Right lobe of liver (tissue), 6 donors: ENCODE results near the gene FILIP1L. TPM values are rescaled to one million over a fixed set of nuclear protein-coding genes. Genes with fewer than 3 reads are reported as not detected.

ENCODE experiments used
- ATAC-seq, 4 donors: fragments of 200-7000 bp; cut with Tn5 transposase; one replicate each; pipeline ENCODE4 v1.9.1; 2020; ENCODE audit warnings: mild to moderate bottlenecking in 4 of 4, moderate library complexity in 4 of 4
- DNase-seq, 3 donors: peaks; one replicate each; pipeline ENCODE4 v3.0.0-alpha.2; 2020
- H3K27ac ChIP-seq, 3 donors: fragments of 200-600 bp; one replicate each; pipeline ENCODE4 v1.8.0; 2022
- H3K27me3 ChIP-seq, 2 donors: fragments of 200-600 bp; one replicate each; pipeline ENCODE4 v1.8.0; 2022
- H3K36me3 ChIP-seq, 4 donors: fragments of 200-600 bp; sonication (generic) in 1 of 4; one replicate each; pipeline versions ENCODE4 v1.5.1 to v1.8.0; 2017 to 2022; ENCODE audit warnings: control low read depth in 1 of 4
- H3K4me1 ChIP-seq, 4 donors: fragments of 200-600 bp; sonication (generic) in 1 of 4; one replicate each; pipeline versions ENCODE4 v1.5.1 to v1.8.0; 2017 to 2022; ENCODE audit warnings: control low read depth in 1 of 4
- H3K4me3 ChIP-seq, 3 donors: fragments of 200-600 bp; one replicate each; pipeline ENCODE4 v1.8.0; 2022
- H3K9me3 ChIP-seq, 4 donors: fragments of 200-600 bp; sonication (generic) in 1 of 4; one replicate each; pipeline versions ENCODE4 v1.5.1 to v1.8.0; 2017 to 2022; ENCODE audit warnings: control low read depth in 1 of 4
- CTCF ChIP-seq, 4 donors: fragments of 200-600 bp in 3 of 4; fragments of 450-650 bp in 1 of 4; IDR thresholded peaks; one replicate each; pipeline versions ENCODE4 v1.5.1 to v1.8.0; 2016 to 2022; ENCODE audit warnings: antibody characterized with exemption in 4 of 4, mild to moderate bottlenecking in 2 of 4
- POLR2A ChIP-seq: fragments of 450-650 bp; IDR thresholded peaks from one replicate; pipeline ENCODE4 v1.6.1; 2017; ENCODE audit warnings: antibody characterized with exemption, mild to moderate bottlenecking
- WGBS: methylation state at CpG from one replicate; pipeline ENCODE4 v1.1.6; 2018; ENCODE audit warnings: low coverage, low lambda C conversion rate; ENCODE audit not compliant: insufficient coverage; ENCODE audit errors: missing lambda C conversion rate; 5-methylcytosine and 5-hydroxymethylcytosine counted together
- intact Hi-C, 2 donors: fragments of 100-400 bp; cut with DNase I; formaldehyde crosslinking; loops; one replicate each; pipeline versions ENCODE4 v1.11.2 to v1.14.1; 2022
- total RNA-seq, 6 experiments: library from RNA; depleted of rRNA in 2 of 6; stranded (reverse); fragments of >200 nt in 2 of 6; fragmentation: NEBNext Ultra II Directional in 3 of 6; extraction: Animal tissue kit (Norgen Biotek cat#: 25700) in 3 of 6; gene quantifications; one replicate each; pipeline versions ENCODE4 v1.1.0 to v1.2.4, GENCODE V29; 2016 to 2023
- donor health status: DM: no; HTN: yes; CAD: no.
- donor health status: DM: no; HTN: no; CAD: no.
- donor health status: DM: no; HTN: no; CAD: no.
- donor health status: DM: no; HTN: yes; CAD: no.
- donor health status: DM: no; HTN: yes; CAD: no.

Gene FILIP1L
- total RNA-seq, 6 experiments from 2014 or later: 0.97 to 10.8 (median 3.6) TPM

DNA sequence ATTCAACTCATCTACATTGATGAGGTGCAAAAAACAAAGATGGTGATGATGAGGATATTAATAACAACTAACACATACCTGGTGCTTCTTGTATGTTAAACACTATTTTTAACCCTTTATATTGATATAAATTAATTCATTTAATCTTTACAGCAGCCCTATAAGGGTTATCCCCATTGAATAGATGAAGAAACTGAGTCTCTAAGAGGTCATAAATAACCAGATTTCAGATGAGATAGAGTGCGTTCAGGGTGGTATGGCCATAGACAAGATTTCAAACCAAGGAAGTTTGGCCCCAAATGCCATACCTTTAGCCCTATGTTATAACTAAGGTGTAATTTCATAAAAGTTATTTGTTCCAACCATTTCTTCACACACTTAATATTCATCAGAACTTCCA, 214.1 kb downstream of the FILIP1L start:
- no peak for TF ChIP-seq CTCF (IDR thresholded peaks at IDR 0.05)
- no peak for TF ChIP-seq POLR2A
- no peak for ATAC-seq
- Histone ChIP-seq H3K27ac (no peak overlapping the region), H3K4me3 (no peak overlapping the region), H3K36me3 (no peaks in the 10 kb centered on the region), H3K9me3 (no peaks in the 10 kb centered on the region), H3K4me1 (peaks cover 0 to 13% (median 3%) of the 10 kb centered on the region in 4 donors), H3K27me3 (no peaks in the 10 kb centered on the region)
- no peak for DNase-seq
- intact Hi-C loops: no loop called here
- 100% methylated on average over 1 of the region's 1 CpG for WGBS

GRCh38 chr3:99899603-99900002, 214.7 kb downstream of the FILIP1L start:
- no peaks in the 10 kb centered on the region for H3K27me3 ChIP-seq
- peaks cover 0 to 13% (median 3%) of the 10 kb centered on the region in 4 donors for H3K4me1 ChIP-seq
- intact Hi-C loops: no loop called here
- no peaks in the 10 kb centered on the region for H3K9me3 ChIP-seq
- 93% methylated on average over 3 of the region's 3 CpGs for WGBS
- no peak for ATAC-seq
- H3K4me3 ChIP-seq: no peak overlapping the region
- H3K36me3 ChIP-seq: no peaks in the 10 kb centered on the region
- TF ChIP-seq CTCF (IDR thresholded peaks at IDR 0.05) (no peak), POLR2A (no peak)
- no peak for DNase-seq
- H3K27ac ChIP-seq: no peak overlapping the region

DNA sequence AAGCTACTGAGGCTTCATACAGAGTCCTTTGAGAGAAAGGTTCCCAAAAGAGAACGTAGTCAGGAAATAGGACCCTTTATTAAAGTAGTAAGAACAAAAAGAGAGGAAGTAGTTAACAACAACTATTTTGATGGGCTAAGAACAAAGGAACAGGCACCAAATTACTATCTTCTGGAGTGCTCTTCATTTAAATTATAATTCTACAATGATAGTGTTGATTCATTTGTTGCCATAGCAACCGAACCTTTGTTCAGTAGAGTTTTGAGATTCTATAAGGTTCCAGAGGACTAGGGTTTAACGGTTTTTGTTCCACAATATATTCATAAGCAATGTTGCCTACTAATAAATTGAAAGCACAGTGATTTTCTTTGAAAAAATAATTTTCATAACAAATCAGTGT, 217.8 kb downstream of the FILIP1L start:
- ATAC-seq (no peak), DNase-seq (no peak)
- H3K36me3 ChIP-seq: no peaks in the 10 kb centered on the region
- TF ChIP-seq CTCF (IDR thresholded peaks at IDR 0.05) (no peak), POLR2A (no peak)
- WGBS: 72% methylated on average over 3 of the region's 3 CpGs
- H3K9me3 ChIP-seq: no peaks in the 10 kb centered on the region
- intact Hi-C loops: no loop called here
- peak overlapping the region in 1 of 3 donors; percentile 6 for H3K27ac ChIP-seq
- no peaks in the 10 kb centered on the region for H3K27me3 ChIP-seq
- H3K4me1 ChIP-seq: peaks cover 0 to 7% (median under 1%) of the 10 kb centered on the region in 4 donors
- H3K4me3 ChIP-seq: no peak overlapping the region

GRCh38 chr3:99895703-99896441, 218.4 kb downstream of the FILIP1L start:
- peak; percentile 44 to 72 (median 54) for ATAC-seq
- intact Hi-C loops: no loop called here

More at GRCh38 chr3:99895703-99896441, 218.4 kb downstream of the FILIP1L start:
- H3K4me1 ChIP-seq: peaks cover 0 to under 1% (median 0%) of the 10 kb centered on the region in 4 donors
- 57% methylated on average over 2 of the region's 2 CpGs for WGBS
- no peaks in the 10 kb centered on the region for H3K27me3 ChIP-seq
- no peak for DNase-seq
- H3K27ac ChIP-seq: peak overlapping the region in 1 of 3 donors; percentile 6
- no peaks in the 10 kb centered on the region for H3K36me3 ChIP-seq
- H3K4me3 ChIP-seq: no peak overlapping the region
- no peak for TF ChIP-seq CTCF (IDR thresholded peaks at IDR 0.05)
- no peaks in the 10 kb centered on the region for H3K9me3 ChIP-seq
